Activated CD4-positive, alpha-beta T cell treated with anti-CD3 and anti-CD28 coated beads for 48 hours (primary cell): ENCODE results near the gene TBX1.

Source experiments
- DNase-seq: peaks from one replicate; pipeline ENCODE4 v3.0.0-alpha.2; 2020

Gene TBX1

GRCh38 chr22:19801340-19802000 lies 40.9 kb downstream of the TBX1 start:
- no peak for DNase-seq

- DNase-seq = no peak
Measured at GRCh38 chr22:19802001-19802893, 41.7 kb downstream of the TBX1 start.

DNA sequence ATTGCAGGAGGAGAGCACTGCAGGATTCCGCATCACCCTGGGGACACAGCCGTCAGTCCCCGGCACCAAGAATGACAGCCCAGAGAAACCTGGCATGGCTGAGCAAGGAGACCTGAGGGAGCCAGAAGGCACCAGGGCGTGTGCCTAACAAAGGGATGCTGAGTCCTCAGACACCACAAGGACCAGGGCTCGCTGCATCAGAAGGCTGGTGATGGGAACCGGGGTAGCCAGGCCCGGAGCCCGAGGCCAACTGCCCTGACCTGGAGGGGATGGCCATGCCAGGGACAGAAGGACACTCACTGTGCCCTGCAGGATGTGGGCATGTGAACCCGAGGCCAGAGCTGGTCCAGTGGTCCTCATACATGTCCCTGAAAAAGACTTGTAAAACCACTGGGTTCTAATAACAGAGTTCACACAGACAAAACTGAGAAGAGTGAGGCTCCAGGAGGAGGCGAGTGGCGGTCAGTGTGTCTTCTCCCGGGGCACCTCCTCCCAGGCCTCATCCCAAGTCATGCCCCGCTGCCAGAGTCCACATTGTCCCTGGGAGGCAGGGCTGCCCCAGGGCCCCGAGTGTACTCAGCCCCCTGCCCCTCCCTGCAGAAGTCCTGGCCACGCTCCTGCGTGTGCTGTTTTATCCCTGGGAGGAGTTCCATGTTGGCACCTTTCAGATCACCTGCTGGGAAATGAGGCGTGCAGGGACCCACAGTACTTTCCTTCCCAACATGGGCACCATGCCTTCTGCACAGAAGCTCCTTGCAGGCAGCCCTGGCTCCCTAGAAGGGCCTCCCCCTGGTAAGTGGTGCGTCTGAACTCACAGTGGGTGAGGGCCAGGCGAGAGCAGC lies 42.5 kb downstream of the TBX1 start:
- no peak for DNase-seq

GRCh38 chr22:19803736-19804267 lies 43.2 kb downstream of the TBX1 start:
- DNase-seq = no peak

GRCh38 chr22:19805821-19806212 lies 45.2 kb downstream of the TBX1 start:
- no peak for DNase-seq

- no peak for DNase-seq
Measured at GRCh38 chr22:19806213-19807160, 45.9 kb downstream of the TBX1 start.

DNA sequence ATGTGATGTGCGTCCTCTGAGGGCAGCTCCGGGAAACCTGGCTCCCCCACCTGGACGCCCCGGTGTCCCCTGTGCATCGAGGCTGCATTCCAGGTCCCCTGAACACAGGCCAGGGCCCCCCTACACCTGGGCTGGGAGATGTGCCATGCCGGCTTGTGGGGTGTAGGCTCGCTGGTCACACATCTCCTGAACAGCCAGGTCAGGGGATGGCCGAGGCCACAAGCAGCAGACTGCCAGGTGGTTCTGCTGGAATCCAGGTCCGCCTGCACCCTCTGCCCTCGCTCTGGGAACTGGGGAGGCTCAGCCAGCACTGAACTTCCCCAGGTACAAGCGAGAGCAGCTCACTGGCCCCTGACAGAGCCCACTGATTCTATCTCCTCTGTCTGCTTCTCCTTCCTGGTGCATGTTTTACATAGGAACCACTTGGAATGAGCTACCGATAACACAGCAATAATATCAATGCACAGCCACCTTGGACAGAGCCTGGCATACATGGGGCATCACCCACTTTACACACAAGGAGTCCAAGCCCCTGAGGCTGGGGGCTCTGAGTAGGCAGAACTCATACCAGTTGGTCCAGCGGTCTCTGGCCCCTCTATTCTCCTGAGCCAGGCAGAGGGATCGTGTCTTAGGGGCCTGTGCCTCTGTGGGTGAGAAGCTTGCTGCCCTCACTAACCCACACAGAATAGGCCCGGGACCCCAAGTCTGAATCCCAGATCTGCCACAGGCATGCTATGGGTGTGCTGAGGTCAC lies 46.8 kb downstream of the TBX1 start:
- DNase-seq = no peak

- no peak for DNase-seq
Measured at GRCh38 chr22:19807914-19808872, 47.6 kb downstream of the TBX1 start.

DNA sequence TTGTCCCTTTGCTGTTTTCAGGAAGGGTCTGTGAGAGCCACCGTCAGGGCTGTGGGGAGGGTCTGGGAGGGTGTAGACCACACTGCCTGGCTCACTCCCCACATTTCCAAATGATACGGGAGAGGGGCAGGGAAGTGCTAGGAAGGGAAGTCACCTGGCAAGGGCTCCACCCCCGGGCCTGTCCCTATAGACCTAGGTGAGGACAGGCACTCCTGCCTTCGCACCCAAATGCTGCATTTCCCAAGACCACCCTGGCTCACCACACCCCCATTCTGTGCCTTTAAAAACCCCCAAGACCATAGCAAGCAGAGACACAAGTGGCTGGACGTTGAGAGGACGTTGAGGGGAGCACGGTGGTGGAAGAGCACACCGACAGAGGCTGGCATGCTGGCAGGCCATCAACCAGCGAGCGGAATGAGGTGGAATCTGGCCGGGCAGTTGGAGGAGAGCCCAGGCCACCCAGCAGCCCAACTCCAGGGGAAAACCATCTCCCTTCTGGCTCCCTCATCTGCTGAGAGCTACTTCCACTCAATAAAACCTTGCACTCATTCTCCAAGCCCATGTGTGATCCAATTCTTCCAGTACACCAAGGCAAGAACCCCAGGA lies 48.4 kb downstream of the TBX1 start:
- DNase-seq = no peak

- DNase-seq = no peak
Measured at GRCh38 chr22:19809741-19810140, 49.2 kb downstream of the TBX1 start.

GRCh38 chr22:19810381-19811201 lies 50.0 kb downstream of the TBX1 start:
- no peak for DNase-seq

- DNase-seq = no peak
Measured at GRCh38 chr22:19811211-19811621, 50.6 kb downstream of the TBX1 start.

- no peak for DNase-seq
Measured at GRCh38 chr22:19811811-19812771, 51.5 kb downstream of the TBX1 start.

DNA sequence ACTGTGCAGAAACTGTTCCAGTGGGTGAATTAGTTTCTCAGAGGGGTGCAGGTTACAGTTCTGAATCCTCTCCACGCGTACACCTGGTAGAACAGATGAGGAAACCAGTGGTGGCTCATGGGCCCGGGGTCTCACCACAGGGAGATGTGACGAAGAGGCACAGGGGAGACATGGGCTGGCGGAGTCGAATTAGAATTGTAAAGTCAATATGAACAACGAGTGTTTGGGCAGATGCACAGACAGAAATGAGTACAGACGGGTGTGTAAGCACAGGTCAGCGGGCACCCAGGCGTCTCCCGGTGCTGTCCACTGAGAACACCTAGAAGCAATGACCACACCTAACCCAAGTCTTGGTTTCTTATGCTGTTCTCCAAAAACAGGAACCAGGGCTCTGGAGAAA lies 52.3 kb downstream of the TBX1 start:
- no peak for DNase-seq

DNA sequence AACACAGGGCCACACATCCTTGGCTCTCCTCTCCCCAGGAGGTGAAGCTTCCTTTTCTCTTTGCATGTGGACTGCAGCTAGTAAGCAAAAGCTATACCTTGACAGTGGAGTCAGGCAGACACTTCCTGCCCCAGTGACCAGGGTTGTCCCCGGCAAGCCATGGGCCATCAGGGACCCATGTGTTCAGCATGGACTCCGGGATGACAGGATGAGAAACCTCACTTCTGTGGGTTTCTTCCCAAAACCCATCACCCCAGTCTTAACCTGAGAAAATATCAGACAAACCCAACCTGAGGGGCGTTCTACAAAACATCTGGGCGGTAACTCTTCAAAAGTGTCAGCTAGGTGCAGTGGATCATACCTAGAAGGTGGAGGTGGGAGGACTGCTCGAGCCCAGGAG lies 53.9 kb downstream of the TBX1 start:
- DNase-seq = no peak

GRCh38 chr22:19815093-19815822 lies 54.7 kb downstream of the TBX1 start:
- DNase-seq = no peak
